Activated naive CD8-positive, alpha-beta T cell treated with anti-CD3 and anti-CD28 coated beads, Interleukin-2, amount 10 ng/mL, durations not matched to agents 7 days and 5 days (primary cell): Measurements from ENCODE around the gene ABCB6. TPM values are rescaled to one million over a fixed set of nuclear protein-coding genes. Genes with fewer than 3 reads are reported as not detected.
A peak's percentile ranks its signal among the peaks of the same experiment; 100 is the strongest.
"Not testable (repeated sequence)": the region's sequence is repeated elsewhere in the genome, so short reads cannot be mapped to it uniquely, and the experiment has no call there.

Source experiments
- ATAC-seq: fragments of 150-1000 bp; cut with Tn5 transposase; one replicate; pipeline ENCODE4 v1.10.0; 2021; ENCODE audit warnings: low read depth, moderate library complexity
- POLR2A ChIA-PET: fragments of 350-600 bp; sonication (Branson Sonifier 250); formaldehyde crosslinking; loops from one replicate; lab custom pipeline; 2021; ENCODE audit warnings: antibody characterized with exemption; lab: Charles Lee
- DNase-seq: peaks from one replicate; pipeline ENCODE4 v3.0.0; 2021
- H3K27ac Mint-ChIP-seq: one replicate; pipeline ENCODE4 v1.8.0; 2022; ENCODE audit warnings: mild to moderate bottlenecking, mixed read lengths
- H3K27me3 Mint-ChIP-seq: one replicate; pipeline ENCODE4 v1.8.0; 2022; ENCODE audit warnings: mild to moderate bottlenecking, moderate library complexity, mixed read lengths
- H3K36me3 Mint-ChIP-seq: one replicate; pipeline ENCODE4 v1.8.0; 2021; ENCODE audit warnings: mild to moderate bottlenecking, mixed read lengths
- H3K4me1 Mint-ChIP-seq: one replicate; pipeline ENCODE4 v1.8.0; 2021; ENCODE audit warnings: mixed read lengths
- H3K4me3 Mint-ChIP-seq: one replicate; pipeline ENCODE4 v1.8.0; 2022; ENCODE audit warnings: mild to moderate bottlenecking, moderate library complexity, mixed read lengths
- H3K9me3 Mint-ChIP-seq: one replicate; pipeline ENCODE4 v1.8.0; 2021; ENCODE audit warnings: mixed read lengths
- total RNA-seq, 2 experiments: library from RNA; stranded (reverse); gene quantifications; one replicate each; pipeline ENCODE4 v1.2.3, GENCODE V29; 2021

The ABCB6 gene
- total RNA-seq, 2 experiments from 2014 or later, result 13.1 to 14.3 TPM

DNA sequence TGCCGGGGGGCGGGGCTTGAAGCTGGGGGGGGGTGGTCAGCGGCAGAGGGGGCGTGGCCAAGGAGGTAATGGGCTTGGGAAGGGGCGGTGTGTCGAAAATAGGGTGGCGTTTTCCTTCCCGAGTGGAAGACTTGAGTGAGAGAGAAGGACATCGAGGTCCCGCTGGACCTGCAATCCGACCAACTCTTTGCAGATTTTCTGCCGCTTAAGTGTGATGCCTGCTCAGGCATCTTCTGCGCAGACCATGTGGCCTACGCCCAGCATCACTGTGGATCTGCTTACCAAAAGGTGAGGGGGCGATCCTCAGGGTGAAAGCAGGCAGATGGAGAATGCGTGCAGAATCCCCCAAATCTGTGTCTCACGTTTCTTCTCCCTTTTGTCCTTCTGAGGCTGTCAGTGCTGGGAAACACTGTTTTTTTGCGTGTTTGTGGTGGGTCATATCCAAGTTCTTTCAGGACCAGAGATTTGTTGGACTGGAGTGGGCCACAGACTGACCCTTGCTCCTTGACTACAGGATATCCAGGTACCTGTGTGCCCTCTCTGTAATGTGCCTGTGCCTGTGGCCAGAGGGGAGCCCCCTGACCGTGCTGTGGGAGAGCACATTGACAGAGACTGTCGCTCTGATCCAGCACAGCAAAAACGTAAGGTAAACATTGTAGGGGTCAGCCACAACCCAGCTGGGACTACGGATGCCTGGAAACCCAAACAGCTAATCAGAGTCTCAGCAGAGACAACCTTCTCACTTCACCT is 11.4 kb downstream of the ABCB6 start:
- peaks cover 7% of the 10 kb centered on the region for H3K9me3 Mint-ChIP-seq
- no peaks in the 10 kb centered on the region for H3K27me3 Mint-ChIP-seq
- DNase-seq, result no peak
- H3K36me3 Mint-ChIP-seq, result peaks cover 16% of the 10 kb centered on the region
- POLR2A ChIA-PET, result interaction anchor here (1.4 to 5.2 kb wide), 13 partner anchors 10 to 72 kb away, joined by 5 to 92 read pairs (median 14); partner anchors contain the start of genes ANKZF1, ATG9A, CNPPD1 and DNAJB2
- ATAC-seq, result no peak
- H3K27ac Mint-ChIP-seq, result peak overlapping the region; percentile 93
- H3K4me1 Mint-ChIP-seq, result peaks cover 47% of the 10 kb centered on the region
- H3K4me3 Mint-ChIP-seq, result peak overlapping the region; percentile 85

DNA sequence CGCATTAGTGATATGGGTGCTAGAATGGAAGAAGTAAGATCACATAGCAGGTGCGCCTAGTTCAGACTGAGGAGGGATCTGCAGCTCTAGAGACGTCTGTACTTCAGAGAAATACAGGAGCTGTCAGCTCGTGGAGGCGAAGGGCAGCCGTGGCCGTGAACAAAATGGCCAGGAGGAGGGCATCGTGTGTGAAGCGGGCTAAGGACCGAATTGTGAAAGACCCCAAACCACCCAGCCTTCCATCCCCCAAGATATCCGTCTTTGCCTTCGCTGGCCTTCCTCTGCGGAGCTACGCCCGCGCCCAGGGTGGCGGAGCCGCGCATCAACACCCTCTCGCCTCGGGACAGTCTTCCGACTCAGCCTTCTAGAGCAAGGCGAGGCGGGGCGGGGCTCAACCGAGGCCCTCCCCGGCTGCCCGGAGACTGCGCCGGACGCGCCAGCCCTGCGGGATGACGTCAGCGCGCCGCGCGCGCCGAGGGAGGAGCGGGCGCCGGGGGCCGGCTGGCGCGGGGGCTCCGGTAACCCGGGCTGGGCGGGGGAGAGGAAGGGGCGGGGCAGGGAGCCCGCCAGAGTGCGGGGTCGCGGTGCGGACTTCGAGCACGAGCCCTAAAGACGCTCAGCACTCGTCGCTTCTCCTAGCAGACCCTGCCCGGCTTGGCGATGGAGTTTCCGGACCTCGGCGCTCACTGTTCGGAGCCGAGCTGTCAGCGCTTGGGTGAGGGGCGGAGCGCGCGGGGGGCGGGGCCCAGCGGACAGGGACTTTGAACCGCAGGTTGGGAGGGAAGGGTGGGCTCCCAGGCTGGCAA is 12.2 kb downstream of the ABCB6 start, which contains the start of gene ZFAND2B:
Gene ZFAND2B (plus strand): TSS at position 455 of the 806 bp plus-strand sequence. CDS start 206 bp downstream, at position 661.
- peaks cover 7% of the 10 kb centered on the region for H3K9me3 Mint-ChIP-seq
- ATAC-seq (peak; percentile 97), DNase-seq (peak; percentile 99)
- H3K27ac Mint-ChIP-seq, result peak within 1 kb of the TSS; percentile 93
- POLR2A ChIA-PET, result interaction anchor here (0.6 to 5.2 kb wide), 17 partner anchors 9 to 72 kb away, joined by 3 to 92 read pairs (median 8); partner anchors contain the start of genes ANKZF1, ATG9A, CNPPD1 and DNAJB2
- peaks cover 47% of the 10 kb centered on the region for H3K4me1 Mint-ChIP-seq
- peak within 1 kb of the TSS; percentile 85 for H3K4me3 Mint-ChIP-seq
- H3K36me3 Mint-ChIP-seq, result peaks cover 15% of the 10 kb centered on the region
- H3K27me3 Mint-ChIP-seq, result no peaks in the 10 kb centered on the region

DNA sequence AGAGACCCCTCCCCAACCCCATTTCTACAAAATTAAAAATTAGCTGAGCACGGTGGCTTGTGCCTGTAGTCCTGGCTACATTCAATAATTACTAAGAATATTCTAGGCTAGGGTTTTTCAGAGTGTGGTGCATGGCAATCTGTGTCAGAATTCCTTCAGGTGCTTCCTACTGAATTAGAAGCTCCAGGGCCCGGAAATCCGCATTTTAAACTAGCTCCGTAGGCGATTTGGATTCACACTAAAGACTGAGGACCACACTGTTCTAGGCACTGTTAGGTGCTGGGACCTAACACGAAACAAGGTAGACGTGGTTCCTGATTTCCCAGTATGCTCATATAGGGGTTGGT is 12.8 kb downstream of the ABCB6 start:
- POLR2A ChIA-PET, result interaction anchor here (0.6 to 5.2 kb wide), 15 partner anchors 9 to 73 kb away, joined by 4 to 92 read pairs (median 9); partner anchors contain the start of genes ANKZF1, ATG9A, CNPPD1 and DNAJB2
- peak overlapping the region; percentile 85 for H3K4me3 Mint-ChIP-seq
- peak overlapping the region; percentile 93 for H3K27ac Mint-ChIP-seq
- DNase-seq (no peak), ATAC-seq (no peak)
- no peaks in the 10 kb centered on the region for H3K27me3 Mint-ChIP-seq
- peaks cover 42% of the 10 kb centered on the region for H3K4me1 Mint-ChIP-seq
- H3K9me3 Mint-ChIP-seq, result peaks cover 9% of the 10 kb centered on the region
- peaks cover 13% of the 10 kb centered on the region for H3K36me3 Mint-ChIP-seq

DNA sequence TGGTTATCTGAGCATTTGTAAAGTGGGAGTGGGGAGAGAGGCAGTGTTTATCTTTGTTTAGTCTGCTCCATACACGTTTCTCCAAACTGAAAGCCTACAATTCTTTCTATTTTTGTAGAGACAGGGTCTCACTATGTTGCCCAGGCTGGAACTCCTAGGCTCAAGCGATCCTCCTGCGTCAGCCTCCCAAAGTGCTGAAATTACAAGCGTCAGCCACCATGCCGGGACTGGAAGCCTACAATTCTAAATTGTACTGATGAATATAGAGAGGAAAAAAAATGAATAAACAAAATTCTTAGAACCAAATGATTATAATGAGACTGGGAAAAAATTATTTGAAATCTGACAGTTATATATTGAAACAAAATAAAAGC is 13.6 kb downstream of the ABCB6 start:
- Mint-ChIP-seq H3K27ac (peak overlapping the region; percentile 93), H3K36me3 (peaks cover 12% of the 10 kb centered on the region), H3K9me3 (peaks cover 10% of the 10 kb centered on the region), H3K4me3 (no peak overlapping the region), H3K27me3 (no peaks in the 10 kb centered on the region), H3K4me1 (peaks cover 44% of the 10 kb centered on the region)
- ATAC-seq (no peak), DNase-seq (no peak)
- POLR2A ChIA-PET, result interaction anchor here (2.0 to 5.2 kb wide), 3 partner anchors 8 to 29 kb away, joined by 9 to 92 read pairs (median 73); partner anchors contain the start of gene CNPPD1

DNA sequence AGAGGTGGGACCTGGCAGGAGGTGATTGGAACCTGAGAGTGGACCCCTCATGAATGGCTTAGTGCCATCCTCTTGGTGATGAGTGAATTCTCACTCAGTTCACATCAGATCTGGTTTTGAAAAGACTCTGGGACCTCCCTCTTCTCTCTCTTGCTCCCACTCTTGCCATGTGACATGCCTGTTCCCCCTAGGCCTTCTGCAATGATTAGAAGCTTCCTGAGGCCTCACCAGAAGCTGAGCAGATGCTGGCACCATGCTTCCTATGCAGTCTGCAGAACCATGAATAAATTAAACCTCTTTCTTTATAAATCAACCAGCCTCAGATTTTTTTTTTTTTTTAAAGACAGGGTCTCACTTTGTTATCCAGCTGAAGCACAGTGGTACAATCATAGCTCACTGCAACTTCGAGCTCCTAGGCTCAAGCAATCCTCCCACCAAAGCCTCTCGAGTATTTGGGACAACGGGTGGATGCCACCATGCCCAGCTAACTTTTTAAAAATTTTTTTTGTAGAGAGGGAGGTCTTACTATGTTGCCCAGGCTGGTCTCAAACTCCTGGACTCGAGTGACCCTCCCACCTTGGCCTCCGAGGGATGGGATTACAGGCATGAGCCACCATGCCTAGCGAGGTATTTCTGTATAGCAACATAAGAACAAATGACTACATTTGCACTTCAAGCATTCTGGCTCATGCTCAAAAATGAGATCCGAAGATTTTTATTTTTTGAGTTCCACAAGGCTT is 14.2 kb downstream of the ABCB6 start:
- no peaks in the 10 kb centered on the region for H3K27me3 Mint-ChIP-seq
- no peak overlapping the region for H3K27ac Mint-ChIP-seq

DNA sequence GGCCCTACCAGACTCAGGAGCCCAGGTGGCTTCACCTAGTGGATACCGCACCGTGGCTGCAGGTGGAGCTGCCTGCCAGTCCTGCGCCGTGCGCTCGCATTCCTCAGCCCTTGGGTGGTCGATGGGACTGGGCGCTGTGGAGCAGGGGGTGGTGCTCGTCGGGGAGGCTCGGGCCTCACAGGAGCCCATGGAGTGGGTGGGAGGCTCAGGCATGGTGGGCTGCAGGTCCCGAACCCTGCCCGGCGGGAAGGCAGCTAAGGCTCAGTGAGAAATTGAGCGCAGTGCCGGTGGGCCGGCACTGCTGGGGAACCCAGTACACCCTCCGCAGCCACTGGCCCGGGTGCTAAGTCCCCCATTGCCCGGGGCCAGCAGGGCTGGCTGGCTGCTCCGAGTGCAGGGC is 17.4 kb downstream of the ABCB6 start:
- H3K9me3 Mint-ChIP-seq, H3K36me3 Mint-ChIP-seq, H3K27me3 Mint-ChIP-seq, DNase-seq, H3K4me3 Mint-ChIP-seq, ATAC-seq: not testable (repeated sequence)
- peak overlapping the region; percentile 92 for H3K27ac Mint-ChIP-seq
- POLR2A ChIA-PET, result interaction anchor here (1.1 to 3.0 kb wide), 10 partner anchors 8 to 78 kb away, joined by 3 to 63 read pairs (median 7); partner anchors contain the start of genes ABCB6, ANKZF1, ATG9A and DNAJB2
- H3K4me1 Mint-ChIP-seq, result peaks cover 23% of the 10 kb centered on the region

More for the DNA sequence above, 14.2 kb downstream of the ABCB6 start:
- H3K4me1 Mint-ChIP-seq, result peaks cover 39% of the 10 kb centered on the region
- DNase-seq (no peak), ATAC-seq (no peak)
- peaks cover 10% of the 10 kb centered on the region for H3K36me3 Mint-ChIP-seq
- POLR2A ChIA-PET, result interaction anchor here (1.4 to 3.3 kb wide), 3 partner anchors 23 to 49 kb away, joined by 4 to 73 read pairs (median 4); partner anchors contain the start of gene TUBA4A
- peaks cover 10% of the 10 kb centered on the region for H3K9me3 Mint-ChIP-seq
- no peak overlapping the region for H3K4me3 Mint-ChIP-seq

DNA sequence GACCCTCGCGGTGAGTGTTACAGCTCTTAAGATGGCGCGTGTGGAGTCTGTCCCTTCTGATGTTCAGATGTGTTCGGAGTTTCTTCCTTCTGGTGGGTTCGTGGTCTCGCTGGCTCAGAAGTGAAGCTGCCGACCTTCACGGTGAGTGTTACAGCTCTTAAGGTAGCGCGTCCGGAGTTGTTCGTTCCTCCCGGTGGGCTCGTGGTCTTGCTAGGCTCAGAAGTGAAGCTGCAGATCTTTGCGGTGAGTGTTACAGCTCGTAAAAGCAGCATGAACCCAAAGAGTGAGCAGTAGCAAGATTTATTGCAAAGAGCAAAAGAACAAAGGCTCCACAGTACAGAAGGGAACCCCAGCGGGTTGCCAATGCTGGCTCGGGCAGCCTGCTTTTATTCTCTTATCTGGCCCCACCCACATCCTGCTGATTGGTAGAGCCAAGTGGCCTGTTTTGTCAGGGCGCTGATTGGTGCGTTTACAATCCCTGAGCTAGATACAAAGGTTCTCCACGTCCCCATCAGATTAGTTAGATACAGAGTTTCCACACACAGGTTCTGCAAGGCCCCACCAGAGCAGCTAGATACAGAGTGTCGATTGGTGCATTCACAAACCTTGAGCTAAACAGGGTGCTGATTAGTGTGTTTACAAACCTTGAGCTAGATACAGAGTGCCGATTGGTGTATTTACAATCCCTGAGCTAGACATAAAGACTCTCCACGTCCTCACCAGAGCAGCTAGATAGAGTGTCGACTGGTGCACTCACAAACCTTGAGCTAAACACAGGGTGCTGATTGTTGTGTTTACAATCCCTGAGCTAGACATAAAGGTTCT is 18.0 kb downstream of the ABCB6 start:
- POLR2A ChIA-PET, result interaction anchor here (0.6 to 3.0 kb wide), 16 partner anchors 9 to 304 kb away, joined by 3 to 63 read pairs (median 4); partner anchors contain the start of genes ABCB6, ANKZF1, ATG9A and CNPPD1
- H3K36me3 Mint-ChIP-seq, ATAC-seq, H3K9me3 Mint-ChIP-seq, H3K27me3 Mint-ChIP-seq: not testable (repeated sequence)
- Mint-ChIP-seq H3K4me1 (peaks cover 20% of the 10 kb centered on the region), H3K4me3 (peak overlapping the region; percentile 81), H3K27ac (peak overlapping the region; percentile 92)
- DNase-seq, result peak; percentile 58

DNA sequence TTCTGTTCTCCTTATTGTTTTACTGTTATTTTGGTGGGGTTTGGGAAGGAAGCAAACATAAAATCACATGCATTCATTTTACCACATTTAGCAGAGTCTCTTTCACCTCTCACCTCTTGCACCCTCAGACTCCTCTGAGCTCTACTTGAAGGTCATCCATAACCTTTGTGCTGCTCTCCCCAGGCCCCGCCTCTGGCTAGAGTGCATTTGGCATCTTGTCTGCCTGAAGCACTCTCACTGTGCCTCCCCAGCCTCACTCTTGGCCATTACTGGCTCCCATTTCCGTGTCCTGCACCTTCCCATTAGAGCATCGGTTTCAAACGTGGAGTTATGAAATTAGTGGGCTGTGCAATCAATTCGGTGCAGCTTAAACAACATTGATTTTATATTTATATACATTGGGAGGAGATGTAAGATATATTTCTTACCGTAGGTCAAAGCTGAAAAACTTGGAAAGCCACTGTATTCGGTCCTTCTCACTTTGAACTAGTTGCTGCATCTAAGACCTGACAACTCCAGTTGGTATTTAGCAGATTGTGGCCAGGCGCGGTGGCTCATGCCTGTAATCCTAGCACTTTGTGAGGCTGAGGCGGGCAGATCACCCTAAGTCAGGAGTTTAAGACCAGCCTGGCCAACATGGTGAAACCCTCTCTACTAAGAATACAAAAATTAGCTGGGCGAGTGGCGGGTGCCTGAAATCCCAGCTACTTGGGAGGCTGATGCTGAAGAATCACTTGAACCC is 19.1 kb downstream of the ABCB6 start:
- DNase-seq, result no peak
- peaks cover 6% of the 10 kb centered on the region for H3K36me3 Mint-ChIP-seq
- H3K4me1 Mint-ChIP-seq, result peaks cover 18% of the 10 kb centered on the region
- H3K4me3 Mint-ChIP-seq, result peak overlapping the region; percentile 55
- POLR2A ChIA-PET, result interaction anchor here (1.1 to 3.0 kb wide), 9 partner anchors 10 to 188 kb away, joined by 4 to 63 read pairs (median 8); partner anchors contain the start of genes ANKZF1, ATG9A, CNPPD1 and DNAJB2
- H3K9me3 Mint-ChIP-seq, result peaks cover 10% of the 10 kb centered on the region
- peak overlapping the region; percentile 71 for H3K27ac Mint-ChIP-seq
- peak; percentile 40 for ATAC-seq
- H3K27me3 Mint-ChIP-seq, result no peaks in the 10 kb centered on the region

DNA sequence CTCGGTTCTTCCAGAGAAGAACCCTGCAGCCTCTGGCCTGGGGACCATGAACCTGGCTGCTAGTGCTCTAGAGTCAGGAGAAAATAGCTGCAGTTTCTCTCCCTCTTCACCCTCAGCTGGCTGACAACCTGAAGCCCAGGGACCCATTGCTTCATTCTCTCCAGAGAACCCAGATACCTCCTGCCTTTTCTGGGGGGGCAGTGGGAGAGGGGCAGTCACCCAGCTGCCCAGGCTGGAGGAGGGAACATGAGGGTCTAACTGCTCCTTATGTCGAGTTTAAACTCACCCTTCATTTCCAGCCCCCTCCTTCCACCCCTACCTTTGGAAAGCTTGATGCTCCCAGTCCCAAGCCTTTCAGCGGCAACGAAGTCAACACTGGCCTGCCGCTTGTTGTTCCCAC is 19.8 kb downstream of the ABCB6 start:
- H3K4me3 Mint-ChIP-seq, result peak overlapping the region; percentile 55
- peak overlapping the region; percentile 71 for H3K27ac Mint-ChIP-seq
- ATAC-seq (no peak), DNase-seq (no peak)
- H3K36me3 Mint-ChIP-seq, result peaks cover 4% of the 10 kb centered on the region
- POLR2A ChIA-PET, result interaction anchor here (2.3 to 3.0 kb wide), 3 partner anchors 16 to 80 kb away, joined by 5 to 63 read pairs (median 42); partner anchors contain the start of genes CNPPD1, DNAJB2 and RETREG2
- H3K4me1 Mint-ChIP-seq, result peaks cover 18% of the 10 kb centered on the region
- H3K27me3 Mint-ChIP-seq, result no peaks in the 10 kb centered on the region
- peaks cover 8% of the 10 kb centered on the region for H3K9me3 Mint-ChIP-seq

DNA sequence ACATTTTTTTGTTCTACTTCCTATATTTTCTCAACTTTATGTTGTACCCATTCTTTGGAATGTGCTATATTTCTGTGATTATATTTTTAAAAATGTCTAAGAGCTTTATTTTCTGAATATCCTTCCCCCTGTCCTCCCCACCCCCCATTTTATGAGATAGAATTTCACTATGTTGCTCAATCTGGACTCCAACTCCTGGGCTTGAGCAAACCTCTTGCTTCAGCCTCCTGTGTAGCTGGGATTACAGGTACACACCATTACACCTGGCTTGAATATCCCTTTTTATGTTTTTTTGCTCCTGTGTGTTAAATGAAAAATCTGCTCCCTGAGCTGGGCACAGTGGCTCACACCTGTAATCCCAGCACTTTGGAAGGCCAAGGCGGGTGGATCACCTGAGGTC is 21.4 kb downstream of the ABCB6 start:
- DNase-seq, result no peak
- Mint-ChIP-seq H3K27me3 (no peaks in the 10 kb centered on the region), H3K27ac (no peak overlapping the region), H3K4me1 (peaks cover 18% of the 10 kb centered on the region), H3K4me3 (no peak overlapping the region), H3K36me3 (peaks cover 3% of the 10 kb centered on the region), H3K9me3 (peaks cover 3% of the 10 kb centered on the region)
- ATAC-seq, result no peak
- POLR2A ChIA-PET, result interaction anchor here (2.5 kb wide), 1 partner anchor 9 kb away, joined by 9 read pairs; the partner anchor contains the start of gene ZFAND2B
